Upper lobe of left lung (tissue), 6 donors: ENCODE results near the gene BBS9. TPM values are rescaled to one million over a fixed set of nuclear protein-coding genes. Genes with fewer than 3 reads are reported as not detected.

ENCODE experiments used
- ATAC-seq, 2 donors: fragments of 200-7000 bp; cut with Tn5 transposase; one replicate each; pipeline ENCODE4 v1.9.1; 2022; ENCODE audit warnings: mild to moderate bottlenecking in 2 of 2, moderate library complexity in 2 of 2; ENCODE audit not compliant: low FRiP score in 2 of 2
- DNase-seq, 2 donors: peaks; one replicate each; pipeline ENCODE4 v3.0.0-alpha.2; 2019 to 2020
- H3K27ac ChIP-seq, 4 donors: fragments of 200-600 bp; sonication (generic); one replicate each; pipeline ENCODE4 v1.5.1; 2016 to 2019
- H3K27me3 ChIP-seq, 4 donors: fragments of 200-600 bp; sonication (generic); one replicate each; pipeline ENCODE4 v1.5.1; 2017 to 2019
- H3K36me3 ChIP-seq, 4 donors: fragments of 200-600 bp; sonication (generic); one replicate each; pipeline ENCODE4 v1.5.1; 2016 to 2019
- H3K4me1 ChIP-seq, 4 donors: fragments of 200-600 bp; sonication (generic); one replicate each; pipeline ENCODE4 v1.5.1; 2018 to 2019
- H3K4me3 ChIP-seq, 4 donors: fragments of 200-600 bp; sonication (generic); one replicate each; pipeline ENCODE4 v1.5.1; 2017 to 2019; ENCODE audit warnings: mild to moderate bottlenecking in 2 of 4, moderate library complexity in 1 of 4
- H3K9me3 ChIP-seq, 4 donors: fragments of 200-600 bp; sonication (generic); one replicate each; pipeline ENCODE4 v1.5.1; 2018 to 2019
- EP300 ChIP-seq, 4 donors: sonication (generic); formaldehyde crosslinking; IDR thresholded peaks; one replicate each; pipeline ENCODE4 v1.5.1; 2017; ENCODE audit warnings: antibody characterized with exemption in 4 of 4, control low read depth in 2 of 4
- POLR2A ChIP-seq, 4 donors: fragments of 450-650 bp; IDR thresholded peaks; one replicate each; pipeline ENCODE4 v1.5.1; 2016 to 2017; ENCODE audit warnings: antibody characterized with exemption in 4 of 4, mild to moderate bottlenecking in 2 of 4
- POLR2AphosphoS5 ChIP-seq, 2 donors: sonication (generic); formaldehyde crosslinking; IDR thresholded peaks; one replicate each; pipeline ENCODE4 v1.5.1; 2017; ENCODE audit warnings: antibody characterized with exemption in 2 of 2
- WGBS, 2 donors: methylation state at CpG; one replicate each; pipeline ENCODE4 v1.1.5; 2017 to 2018; 5-methylcytosine and 5-hydroxymethylcytosine counted together
- total RNA-seq, 6 donors: library from RNA; depleted of rRNA in 4 of 6; stranded (reverse); fragments of >200 nt in 4 of 6; gene quantifications; one replicate each; pipeline versions ENCODE4 v1.1.0 to v1.2.1, GENCODE V29; 2016 to 2021
- TF ChIP-seq, protein P1 (sequence below), 6 experiments: fragments of 450-650 bp in 4 of 6; fragments of 200-600 bp in 2 of 6; sonication (generic) in 2 of 6; IDR thresholded peaks; one replicate each; pipeline ENCODE4 v1.5.1; 2016 to 2019; ENCODE audit warnings: antibody characterized with exemption in 6 of 6
- donor health status: DM: no; HTN: no; CAD: no; lungs with moderate emphysema.
- donor health status: DM: no; HTN: yes; CAD: no; lungs with severe emphysema.

The BBS9 gene
- total RNA-seq, 6 donors from 2014 or later: 14.5 to 72.3 (median 20.6) TPM

DNA sequence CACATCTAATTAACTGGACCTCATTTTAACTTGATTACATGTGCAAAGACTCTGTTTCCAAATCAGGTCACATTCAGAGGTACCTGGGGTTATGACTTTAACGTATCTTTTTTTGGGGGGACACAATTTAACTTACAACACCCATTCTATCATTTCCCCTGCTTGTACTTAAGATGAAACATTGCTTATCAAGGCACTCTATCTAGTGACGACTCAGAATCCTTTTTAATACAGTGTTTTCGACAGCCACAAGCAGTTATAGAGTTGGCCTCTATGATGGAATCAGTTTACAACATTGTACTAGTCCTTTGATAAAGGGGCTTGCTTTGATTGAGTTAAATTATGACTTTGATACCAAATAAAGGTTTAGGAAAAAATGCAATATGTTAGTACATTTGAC, 22.7 kb downstream of the BBS9 start:
- Histone ChIP-seq H3K27me3 (no peaks in the 10 kb centered on the region), H3K4me3 (no peak overlapping the region), H3K27ac (no peak overlapping the region), H3K4me1 (peaks cover 0 to 4% (median 0%) of the 10 kb centered on the region in 4 donors), H3K9me3 (no peaks in the 10 kb centered on the region), H3K36me3 (peaks cover 0 to 4% (median 0%) of the 10 kb centered on the region in 4 donors)
- ATAC-seq (no peak), DNase-seq (no peak)
- WGBS, 2 donors: 79 to 82% methylated on average over 3 of the region's 3 CpGs
- TF ChIP-seq, protein P1, sequence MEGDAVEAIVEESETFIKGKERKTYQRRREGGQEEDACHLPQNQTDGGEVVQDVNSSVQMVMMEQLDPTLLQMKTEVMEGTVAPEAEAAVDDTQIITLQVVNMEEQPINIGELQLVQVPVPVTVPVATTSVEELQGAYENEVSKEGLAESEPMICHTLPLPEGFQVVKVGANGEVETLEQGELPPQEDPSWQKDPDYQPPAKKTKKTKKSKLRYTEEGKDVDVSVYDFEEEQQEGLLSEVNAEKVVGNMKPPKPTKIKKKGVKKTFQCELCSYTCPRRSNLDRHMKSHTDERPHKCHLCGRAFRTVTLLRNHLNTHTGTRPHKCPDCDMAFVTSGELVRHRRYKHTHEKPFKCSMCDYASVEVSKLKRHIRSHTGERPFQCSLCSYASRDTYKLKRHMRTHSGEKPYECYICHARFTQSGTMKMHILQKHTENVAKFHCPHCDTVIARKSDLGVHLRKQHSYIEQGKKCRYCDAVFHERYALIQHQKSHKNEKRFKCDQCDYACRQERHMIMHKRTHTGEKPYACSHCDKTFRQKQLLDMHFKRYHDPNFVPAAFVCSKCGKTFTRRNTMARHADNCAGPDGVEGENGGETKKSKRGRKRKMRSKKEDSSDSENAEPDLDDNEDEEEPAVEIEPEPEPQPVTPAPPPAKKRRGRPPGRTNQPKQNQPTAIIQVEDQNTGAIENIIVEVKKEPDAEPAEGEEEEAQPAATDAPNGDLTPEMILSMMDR (IDR thresholded peaks at IDR 0.05): no peak
- no peak for TF ChIP-seq POLR2A (IDR thresholded peaks at IDR 0.05)
- no peak for TF ChIP-seq POLR2AphosphoS5 (IDR thresholded peaks at IDR 0.05)

DNA sequence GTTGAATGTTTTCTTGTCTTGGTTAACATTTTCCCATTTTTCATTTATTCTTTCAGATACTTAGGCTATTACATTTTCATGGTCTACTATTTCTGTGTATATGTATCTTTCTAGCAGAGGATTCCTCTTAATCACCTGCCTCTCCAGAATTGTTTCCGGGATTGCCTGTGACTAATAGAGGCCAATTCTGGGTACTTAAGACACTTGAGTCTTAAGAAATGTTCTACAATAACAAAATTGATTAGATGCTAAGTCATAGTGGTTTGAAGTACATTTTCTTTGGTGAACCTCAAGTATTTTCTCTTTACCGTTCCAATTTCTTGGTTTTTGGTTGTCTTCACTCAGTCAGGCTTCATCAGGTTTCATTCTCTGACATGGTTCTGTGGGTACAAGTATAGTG, 26.4 kb downstream of the BBS9 start:
- Histone ChIP-seq H3K27me3 (no peaks in the 10 kb centered on the region), H3K27ac (no peak overlapping the region), H3K4me3 (no peak overlapping the region), H3K9me3 (no peaks in the 10 kb centered on the region), H3K36me3 (peaks cover 0 to 4% (median 0%) of the 10 kb centered on the region in 4 donors), H3K4me1 (peaks cover 0 to 4% (median 0%) of the 10 kb centered on the region in 4 donors)
- no peak for TF ChIP-seq POLR2AphosphoS5 (IDR thresholded peaks at IDR 0.05)
- TF ChIP-seq, protein P1 (IDR thresholded peaks at IDR 0.05): no peak
- TF ChIP-seq EP300 (IDR thresholded peaks at IDR 0.05): no peak
- TF ChIP-seq POLR2A (IDR thresholded peaks at IDR 0.05): no peak
- ATAC-seq (no peak), DNase-seq (no peak)
- WGBS, 2 donors: 64 to 66% methylated on average over 2 of the region's 2 CpGs

DNA sequence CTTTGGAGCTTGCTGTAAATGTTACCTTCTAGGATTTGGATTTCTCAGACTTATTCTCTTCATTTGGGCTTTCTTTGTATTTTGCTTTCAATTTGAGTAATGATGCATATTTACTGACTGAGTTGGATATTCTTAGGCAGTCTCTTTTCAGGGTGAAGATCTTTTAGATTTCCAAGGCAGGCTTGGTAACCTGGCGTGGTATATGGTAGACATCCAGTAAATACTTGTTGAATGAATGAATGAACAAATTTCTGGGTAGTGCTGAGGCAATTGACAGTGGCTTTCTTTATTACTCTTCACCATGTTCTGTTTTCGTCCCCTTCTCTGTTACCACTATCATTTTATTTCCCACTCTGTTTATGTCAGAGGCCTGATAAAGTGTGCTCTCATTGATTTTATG, 27.1 kb downstream of the BBS9 start:
- Histone ChIP-seq H3K9me3 (no peaks in the 10 kb centered on the region), H3K27me3 (no peaks in the 10 kb centered on the region), H3K4me1 (peaks cover 0 to 4% (median 0%) of the 10 kb centered on the region in 4 donors), H3K27ac (no peak overlapping the region), H3K36me3 (peaks cover 0 to 4% (median 1%) of the 10 kb centered on the region in 4 donors), H3K4me3 (no peak overlapping the region)
- no peak for ATAC-seq
- WGBS, 2 donors: 88 to 95% methylated on average over 2 of the region's 2 CpGs
- no peak for DNase-seq
- TF ChIP-seq, protein P1 (IDR thresholded peaks at IDR 0.05): no peak
- TF ChIP-seq EP300 (IDR thresholded peaks at IDR 0.05): no peak
- no peak for TF ChIP-seq POLR2A (IDR thresholded peaks at IDR 0.05)
- TF ChIP-seq POLR2AphosphoS5 (IDR thresholded peaks at IDR 0.05): no peak

DNA sequence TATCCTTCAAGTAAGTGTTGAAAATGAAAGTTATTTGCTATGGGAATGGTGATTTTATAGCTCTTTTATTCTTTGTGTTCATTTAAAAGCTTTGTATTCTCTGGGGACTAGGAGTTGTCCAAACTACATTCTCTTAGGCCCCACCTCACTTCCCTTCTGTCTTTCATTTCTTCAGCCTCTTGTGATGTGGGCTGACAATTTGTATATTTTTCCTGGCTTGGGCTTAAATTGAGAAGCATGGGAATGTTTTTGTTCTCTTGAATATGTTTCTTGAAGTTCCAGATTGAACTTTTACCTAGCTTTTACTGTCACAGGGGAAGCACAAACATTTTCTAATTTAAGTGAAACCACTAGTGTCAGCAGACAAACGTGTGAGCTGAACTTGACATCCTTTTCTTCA, 27.9 kb downstream of the BBS9 start:
- TF ChIP-seq, protein P1 (IDR thresholded peaks at IDR 0.05): no peak
- TF ChIP-seq POLR2AphosphoS5 (IDR thresholded peaks at IDR 0.05) (no peak), EP300 (IDR thresholded peaks at IDR 0.05) (no peak), POLR2A (IDR thresholded peaks at IDR 0.05) (no peak)
- Histone ChIP-seq H3K36me3 (peaks cover 0 to 4% (median 1%) of the 10 kb centered on the region in 4 donors), H3K27ac (no peak overlapping the region), H3K9me3 (no peaks in the 10 kb centered on the region), H3K27me3 (no peaks in the 10 kb centered on the region), H3K4me1 (peaks cover 0 to 4% (median 0%) of the 10 kb centered on the region in 4 donors), H3K4me3 (no peak overlapping the region)
- ATAC-seq (no peak), DNase-seq (no peak)
- WGBS, 2 donors: 19 to 30% methylated on average over 1 of the region's 1 CpG

DNA sequence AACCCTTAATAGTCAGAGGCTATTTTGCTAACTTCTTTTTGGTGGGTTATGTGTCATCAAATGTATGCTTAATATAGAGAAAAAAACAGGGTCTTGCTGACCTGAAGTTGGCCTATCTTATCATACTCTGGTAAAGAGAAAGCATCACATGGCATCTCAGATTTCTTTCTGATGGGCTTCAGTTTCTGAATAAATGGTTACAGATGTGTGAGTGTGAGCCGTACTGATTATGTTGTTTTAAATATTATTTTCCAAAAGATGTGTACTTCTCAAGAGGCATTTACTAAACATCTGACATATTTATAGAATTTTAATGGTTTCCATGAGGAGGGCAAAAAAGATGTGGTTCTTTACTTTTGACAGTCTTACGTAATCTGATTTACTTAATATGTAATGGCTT, 28.4 kb downstream of the BBS9 start:
- 46 to 50% methylated on average over 2 of the region's 2 CpGs for whole genome bisulfite sequencing, 2 donors
- no peak for TF ChIP-seq POLR2AphosphoS5 (IDR thresholded peaks at IDR 0.05)
- no peak for TF ChIP-seq POLR2A (IDR thresholded peaks at IDR 0.05)
- TF ChIP-seq EP300 (IDR thresholded peaks at IDR 0.05): no peak
- TF ChIP-seq, protein P1 (IDR thresholded peaks at IDR 0.05): no peak
- Histone ChIP-seq H3K27ac (no peak overlapping the region), H3K4me3 (no peak overlapping the region), H3K27me3 (no peaks in the 10 kb centered on the region), H3K36me3 (peaks cover 0 to 4% (median 1%) of the 10 kb centered on the region in 4 donors), H3K4me1 (peaks cover 0 to 4% (median 0%) of the 10 kb centered on the region in 4 donors), H3K9me3 (no peaks in the 10 kb centered on the region)
- ATAC-seq (no peak), DNase-seq (no peak)
